ENCODE data around the gene MAP3K7. TPM values are rescaled to one million over a fixed set of nuclear protein-coding genes. Genes with fewer than 3 reads are reported as not detected.
A peak's percentile ranks its signal among the peaks of the same experiment; 100 is the strongest.

The MAP3K7 gene
- total RNA-seq, 1 donor from 2014 or later = 29.3 TPM

DNA sequence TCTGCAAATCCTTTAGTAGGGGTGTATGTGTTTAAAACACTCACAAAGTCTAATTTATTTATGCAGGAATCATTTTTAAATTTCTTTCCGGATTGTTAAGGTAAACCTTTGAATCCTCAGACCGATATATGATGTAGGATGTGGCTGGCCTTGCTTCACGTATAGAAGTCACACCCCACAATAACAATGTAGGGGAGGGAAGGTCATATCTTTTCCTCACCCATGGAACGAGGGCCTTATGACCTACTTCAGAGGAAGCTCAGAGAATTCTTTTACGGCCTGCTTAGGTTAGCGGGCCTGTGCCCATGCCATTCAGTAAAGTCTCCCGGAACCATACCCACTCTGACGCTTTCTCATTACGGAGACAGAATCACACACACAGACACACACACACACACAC is 102.9 kb downstream of the MAP3K7 start:
- DNase-seq = no peak

DNA sequence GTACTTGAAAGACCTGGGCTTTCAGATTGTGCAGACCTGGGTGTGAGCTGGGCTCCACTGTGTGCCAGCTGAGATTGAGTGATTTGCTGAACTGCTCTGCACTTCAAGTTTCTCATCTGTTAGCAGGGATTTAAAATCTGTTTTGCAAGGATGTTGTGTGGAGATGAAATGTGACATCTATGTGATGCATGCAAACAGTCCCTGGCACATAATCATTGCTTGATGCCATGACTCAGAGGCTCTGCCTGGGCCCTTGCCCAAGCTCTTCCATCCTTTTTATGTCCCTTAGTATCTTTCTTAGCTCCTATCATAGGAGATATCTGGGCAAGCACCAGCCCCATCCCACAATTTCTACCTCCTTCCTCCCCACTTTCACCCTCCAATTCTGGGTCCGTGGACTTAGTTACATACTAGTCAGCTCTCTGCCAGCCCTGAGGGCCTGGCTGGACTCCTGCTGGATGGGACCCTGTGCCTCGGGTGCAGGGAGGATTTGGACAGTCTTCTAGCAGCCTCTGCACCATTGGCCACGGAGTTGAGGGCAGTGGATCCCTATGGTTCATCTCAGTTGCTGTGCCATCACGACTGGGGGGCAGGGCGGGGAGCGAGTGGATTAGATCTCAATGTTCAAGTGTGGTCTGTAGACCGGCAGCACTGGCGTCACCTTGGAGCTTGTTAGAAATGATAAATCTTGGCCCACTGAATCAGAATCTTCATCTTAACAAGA is 103.6 kb downstream of the MAP3K7 start:
- no peak for DNase-seq

DNA sequence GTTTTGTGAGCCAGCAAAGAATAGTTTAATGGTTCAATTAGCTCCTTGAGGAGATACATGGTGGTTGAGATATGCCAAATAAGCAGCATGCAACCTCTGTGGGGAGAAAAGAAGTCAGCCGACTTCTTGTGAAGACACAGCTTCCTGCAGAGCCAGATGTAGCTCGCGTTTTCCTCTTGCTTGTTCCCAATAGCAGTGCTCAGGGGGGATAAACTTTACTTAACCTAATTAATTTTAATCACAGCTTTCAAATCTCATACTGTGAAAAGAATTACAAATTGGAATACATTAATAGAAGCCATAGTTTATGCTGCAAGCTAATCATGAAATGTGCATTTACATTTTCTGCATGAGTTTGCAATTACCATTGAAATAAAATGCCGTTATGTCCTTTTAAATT is 106.2 kb downstream of the MAP3K7 start:
- no peak for DNase-seq

DNA sequence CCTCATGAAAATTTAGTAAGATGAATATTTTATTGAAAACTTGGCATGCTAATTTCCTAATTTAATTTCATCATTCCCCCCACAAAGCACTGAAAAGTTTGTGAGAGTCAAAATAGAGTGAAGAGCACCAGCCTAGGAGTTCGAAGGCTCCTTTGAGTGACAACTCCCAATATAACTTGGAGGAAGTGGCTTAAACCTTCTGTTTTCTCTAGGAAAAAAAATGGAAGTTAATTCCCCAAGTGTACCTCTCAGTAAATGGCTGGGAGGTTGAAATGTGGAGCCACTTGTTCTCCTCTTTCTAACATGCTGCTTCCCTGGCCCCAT is 107.3 kb downstream of the MAP3K7 start:
- DNase-seq = no peak

DNA sequence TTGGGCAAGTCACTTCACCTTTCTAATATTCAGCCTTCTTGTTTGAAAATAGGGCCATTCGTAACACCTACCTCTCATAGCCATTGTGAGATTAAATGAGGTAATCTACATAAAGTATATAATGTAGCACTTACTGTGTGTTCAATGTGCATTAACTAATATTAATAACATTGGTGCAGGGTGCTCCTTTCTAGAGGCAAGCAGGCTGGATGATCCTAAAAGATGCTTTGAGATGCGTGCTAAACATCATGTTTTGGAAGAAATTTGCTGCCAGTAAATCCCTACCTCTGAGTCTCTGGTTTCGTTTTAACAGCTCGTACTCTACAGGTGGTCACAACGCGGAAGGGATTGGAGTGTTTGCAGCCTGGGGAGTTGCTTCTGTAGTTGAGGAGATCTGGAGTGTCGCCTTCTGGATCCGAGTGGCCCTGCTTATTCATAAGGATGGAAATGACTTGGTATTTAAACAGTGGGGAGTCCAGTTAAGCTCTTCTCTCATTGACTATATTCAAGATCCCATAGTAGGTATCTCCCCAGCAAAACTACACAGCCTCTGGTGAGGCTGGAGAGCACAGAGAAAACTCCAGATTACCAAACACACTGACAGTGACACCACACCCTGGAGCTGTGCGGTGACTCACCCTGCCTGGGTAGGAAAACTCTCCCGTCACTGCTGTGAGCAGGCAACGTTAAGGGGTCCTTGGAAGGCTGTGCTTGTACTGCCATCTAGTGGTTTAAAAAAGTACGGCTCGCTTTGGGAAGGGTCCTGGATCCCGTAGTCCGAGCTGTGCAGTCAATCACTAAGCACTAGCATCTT is 107.9 kb downstream of the MAP3K7 start:
- DNase-seq = peak; percentile 95

DNA sequence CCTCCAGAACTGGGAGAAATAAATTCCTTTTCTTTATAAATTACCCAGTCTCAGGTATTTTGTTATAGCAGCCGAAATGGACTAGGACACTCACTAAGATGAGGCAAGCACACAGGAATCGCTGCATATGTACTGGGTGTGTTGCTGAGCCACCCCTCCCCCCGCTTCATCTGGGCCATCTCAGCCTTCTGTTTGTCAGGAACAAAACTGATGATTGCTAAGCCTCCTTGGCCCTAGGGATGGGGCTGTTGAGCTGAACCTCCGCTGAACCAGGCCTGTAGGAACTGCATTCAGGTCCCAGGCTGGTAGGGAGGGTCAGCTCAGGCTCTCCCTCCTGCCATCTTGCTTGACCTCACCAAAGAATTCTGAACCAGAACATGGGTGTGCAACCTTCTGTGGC is 108.6 kb downstream of the MAP3K7 start:
- DNase-seq = no peak

DNA sequence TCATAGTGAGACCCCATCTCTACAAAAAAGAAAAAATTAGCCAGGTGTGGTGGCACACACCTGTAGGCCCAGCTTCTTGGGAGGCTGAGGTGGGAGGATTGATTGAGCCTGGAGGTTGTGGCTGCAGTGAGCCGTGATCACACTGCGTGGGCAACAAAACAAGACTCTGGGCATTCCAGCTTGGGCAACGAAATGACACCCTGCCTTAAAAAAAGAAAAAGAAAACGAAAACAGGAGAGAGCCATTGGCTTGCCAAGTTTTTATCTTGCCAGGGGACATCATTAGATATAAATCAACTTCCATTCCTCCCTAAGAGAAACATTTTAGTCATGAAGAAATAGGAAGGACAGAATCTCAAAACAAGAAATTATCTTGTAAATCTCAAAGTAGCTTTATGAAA is 109.5 kb downstream of the MAP3K7 start:
- DNase-seq = no peak

DNA sequence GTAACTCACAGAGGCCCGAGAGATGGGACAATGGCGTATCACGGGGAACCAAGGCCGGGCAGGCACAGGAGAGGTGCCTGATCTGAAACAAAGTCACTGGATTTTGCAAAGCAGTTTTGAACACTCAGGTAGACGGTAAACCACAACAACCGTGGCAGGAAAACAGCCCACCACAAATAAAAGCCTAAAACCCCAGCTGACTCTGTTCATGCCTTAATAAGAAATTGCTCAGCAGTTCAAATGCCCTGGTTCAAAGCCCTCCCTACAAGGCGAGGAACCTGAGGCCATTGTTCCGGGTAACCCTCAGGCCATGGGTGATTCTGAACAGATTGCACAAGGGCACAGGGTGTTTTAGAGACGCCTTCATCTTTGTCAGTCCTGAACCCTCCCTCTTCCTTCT is 114.2 kb downstream of the MAP3K7 start:
- DNase-seq = no peak

DNA sequence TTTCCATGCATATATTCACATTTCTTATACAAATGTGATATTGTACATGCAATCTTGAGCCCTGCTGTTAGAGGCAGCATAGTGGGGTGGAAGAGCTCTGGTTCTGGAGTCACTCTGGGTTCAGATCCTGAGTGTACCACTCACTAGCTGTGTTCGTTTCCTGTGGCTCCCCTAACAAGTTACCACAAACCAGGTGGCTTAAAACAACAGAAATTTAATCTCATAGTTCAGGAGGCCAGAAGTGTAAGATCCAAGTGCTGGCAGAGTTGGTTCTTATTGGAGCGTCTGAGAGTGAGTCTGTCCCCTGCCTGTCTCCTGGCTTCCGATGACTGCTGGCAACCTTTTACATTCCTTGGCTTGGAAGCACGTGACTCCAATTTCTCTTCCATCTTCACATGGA is 115.6 kb downstream of the MAP3K7 start:
- no peak for DNase-seq

DNA sequence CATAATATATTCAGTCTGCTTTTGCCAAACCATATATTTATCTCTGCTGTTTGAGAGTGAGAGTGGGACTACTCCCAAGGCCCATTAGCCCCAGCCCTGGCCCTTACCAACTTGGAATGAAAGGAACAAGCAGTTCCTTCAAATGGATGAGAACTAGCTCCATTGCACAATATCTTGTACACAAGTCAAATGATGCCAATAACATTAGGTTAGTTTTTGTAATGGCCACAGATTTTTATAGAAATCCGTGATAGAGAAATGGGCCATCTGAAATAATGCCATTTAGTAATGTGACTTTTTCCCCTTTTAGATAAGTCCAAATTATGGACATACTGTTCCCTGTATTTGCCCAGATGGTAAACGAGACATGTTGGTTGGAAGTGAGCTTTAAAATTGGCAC is 117.0 kb downstream of the MAP3K7 start:
- no peak for DNase-seq

DNA sequence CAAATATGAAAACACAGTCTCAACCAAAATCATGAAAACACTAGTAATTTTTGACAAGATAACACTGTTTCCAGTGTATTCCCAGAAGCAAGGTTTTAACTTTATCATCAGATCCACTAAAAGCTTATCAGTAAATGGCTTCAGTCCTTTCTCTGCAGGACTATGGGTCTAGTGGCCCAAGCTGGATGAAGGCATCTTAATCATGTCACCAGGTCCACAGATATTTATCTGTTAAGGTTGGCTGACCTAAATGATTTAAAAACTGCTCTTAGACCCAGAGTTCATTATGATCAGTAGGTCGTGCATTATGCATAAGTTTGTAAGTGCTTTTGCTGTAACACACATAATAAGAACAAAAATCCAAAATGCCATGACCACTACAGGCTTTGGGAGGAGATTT is 118.0 kb downstream of the MAP3K7 start:
- DNase-seq = no peak

DNA sequence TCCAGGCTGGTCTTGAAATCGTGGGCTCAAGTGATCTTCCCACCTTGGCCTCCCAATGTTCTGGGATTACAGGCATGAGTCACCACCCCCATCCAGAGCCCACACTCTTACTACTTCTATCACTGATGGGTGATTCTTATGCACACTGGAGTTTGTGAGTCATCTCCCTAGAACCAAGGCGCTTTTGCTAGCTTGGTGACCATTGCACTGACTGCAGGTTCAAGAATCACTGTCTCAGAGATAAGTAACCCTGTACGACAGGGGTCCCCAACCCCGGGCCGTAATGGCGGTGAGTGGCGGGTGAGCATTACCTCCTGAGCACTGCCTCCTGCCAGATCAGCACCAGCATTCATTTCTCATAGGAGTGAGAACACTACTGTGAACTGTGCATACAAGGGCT is 118.8 kb downstream of the MAP3K7 start:
- no peak for DNase-seq

DNA sequence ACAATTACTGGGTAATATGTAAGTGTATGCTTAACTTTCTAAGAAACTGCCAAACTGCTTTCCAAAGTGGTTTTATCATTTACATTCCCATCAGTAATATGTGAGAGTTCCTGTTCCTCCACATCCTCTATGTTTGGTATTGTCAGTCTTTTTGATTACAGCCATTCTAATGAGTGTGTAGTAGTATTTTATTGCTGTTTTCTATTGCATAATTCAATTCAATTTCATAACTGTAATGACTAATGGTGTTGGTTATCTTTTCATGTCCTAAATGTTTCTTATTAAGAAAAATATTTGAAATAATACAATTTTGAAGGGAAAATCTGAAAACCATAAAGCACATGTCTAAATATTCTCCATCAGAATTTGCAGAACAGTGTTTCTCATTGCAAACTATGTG is 119.3 kb downstream of the MAP3K7 start:
- DNase-seq = no peak

DNA sequence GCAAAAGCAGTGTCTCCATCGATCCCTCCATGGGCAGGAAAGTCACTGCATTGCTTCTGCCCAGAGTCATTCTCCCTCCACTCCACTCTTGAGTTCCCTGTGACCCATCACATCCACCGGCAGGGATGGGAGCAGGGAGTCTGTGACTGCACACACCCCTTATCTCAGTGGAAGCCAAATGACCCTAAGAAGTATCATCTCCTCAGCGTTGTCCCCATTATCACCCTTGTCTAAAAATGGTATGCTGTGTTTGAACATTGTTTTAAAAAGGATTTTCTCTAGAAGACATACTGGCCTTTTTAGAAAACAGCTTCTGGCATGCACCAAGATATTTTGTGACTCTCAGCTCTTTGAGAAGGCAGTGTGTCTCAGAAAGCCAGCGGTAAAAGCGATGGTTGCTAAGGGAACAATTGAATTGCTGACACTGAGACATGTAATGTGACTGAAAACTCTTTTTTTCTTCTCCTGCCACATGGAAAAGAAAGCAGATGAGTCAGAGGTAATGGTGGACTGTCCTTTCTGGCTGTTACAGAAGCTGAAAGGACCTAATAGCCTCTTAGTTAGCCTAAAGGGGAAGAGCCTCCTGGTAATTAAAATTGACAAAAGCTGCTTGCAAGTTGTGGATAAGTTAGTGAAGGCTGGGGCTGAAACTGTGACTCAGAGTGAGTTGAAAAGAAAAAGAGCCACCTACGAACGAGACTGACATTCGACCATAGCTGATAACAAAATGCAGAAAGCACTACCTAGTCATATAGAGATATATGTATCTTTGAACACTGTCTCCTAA is 120.5 kb downstream of the MAP3K7 start:
- no peak for DNase-seq

DNA sequence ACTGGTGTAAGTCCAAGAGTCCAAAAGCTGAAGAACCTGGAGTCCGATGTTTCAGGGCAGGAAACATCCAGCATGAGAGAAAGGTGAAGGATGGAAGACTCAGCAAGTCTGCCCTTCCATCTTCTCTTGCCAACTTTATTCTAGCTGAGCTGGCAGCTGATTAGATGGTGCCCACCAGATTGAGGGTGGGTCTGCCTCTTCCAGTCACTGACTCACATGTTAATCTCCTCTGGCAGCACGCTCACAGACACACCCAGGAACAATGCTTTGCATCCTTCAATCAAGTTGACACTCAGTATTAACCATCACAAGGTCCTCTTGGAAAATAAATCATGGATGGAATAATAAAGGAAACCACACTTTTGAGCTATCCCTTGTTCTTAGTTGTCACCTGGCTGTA is 121.2 kb downstream of the MAP3K7 start:
- DNase-seq = no peak

DNA sequence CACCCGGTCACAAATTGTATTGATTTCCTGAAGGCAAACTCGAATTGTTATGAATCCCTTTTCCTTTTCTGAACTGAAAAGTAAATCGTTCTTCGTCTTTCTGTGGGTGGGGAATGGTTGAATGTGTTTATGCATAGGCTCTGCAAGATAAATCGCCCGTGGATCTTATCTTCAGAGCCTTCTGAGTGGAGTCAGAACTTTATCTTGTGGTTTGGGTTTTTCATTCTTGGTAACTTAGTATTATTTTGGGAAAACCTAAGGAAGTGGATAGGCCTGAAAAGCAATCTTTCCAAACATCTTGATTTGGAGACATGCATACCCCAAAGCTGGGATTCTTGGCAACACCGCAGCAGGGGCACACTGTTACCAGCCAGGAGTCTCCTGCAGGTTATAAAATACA is 122.4 kb downstream of the MAP3K7 start:
- DNase-seq = no peak

DNA sequence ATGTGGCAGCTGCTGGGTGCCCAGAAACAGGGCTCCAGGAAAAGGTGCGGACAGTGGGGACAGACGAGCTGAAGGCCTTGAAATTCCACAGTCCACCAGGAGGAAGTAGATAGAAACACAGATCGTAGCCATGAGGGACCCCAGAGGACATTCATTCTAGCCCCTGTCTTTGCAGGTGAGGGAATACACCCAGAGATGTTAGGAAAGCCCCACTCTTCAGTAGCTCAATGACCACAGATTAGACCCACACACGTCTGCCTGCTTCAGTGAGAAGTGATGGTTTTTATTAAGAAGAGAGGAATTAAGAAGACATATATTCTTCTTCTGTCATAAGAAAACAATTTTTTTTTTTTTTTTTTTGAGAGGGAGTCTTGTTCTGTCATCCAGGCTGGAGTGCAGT is 123.0 kb downstream of the MAP3K7 start:
- DNase-seq = no peak
